ENCODE measurements around the gene RAB33B.
"Not testable (repeated sequence)": the region's sequence is repeated elsewhere in the genome, so short reads cannot be mapped to it uniquely, and the experiment has no call there.

The RAB33B gene

GRCh38 chr4:139454111-139455045, at the start of gene RAB33B:
Gene RAB33B (plus strand): TSS chr4:139454121. CDS start chr4:139454196, 75 bp downstream.
- no peak for DNase-seq

- DNase-seq, result no peak
Observed at GRCh38 chr4:139410312-139410711, 43.6 kb upstream of the RAB33B start.

DNA sequence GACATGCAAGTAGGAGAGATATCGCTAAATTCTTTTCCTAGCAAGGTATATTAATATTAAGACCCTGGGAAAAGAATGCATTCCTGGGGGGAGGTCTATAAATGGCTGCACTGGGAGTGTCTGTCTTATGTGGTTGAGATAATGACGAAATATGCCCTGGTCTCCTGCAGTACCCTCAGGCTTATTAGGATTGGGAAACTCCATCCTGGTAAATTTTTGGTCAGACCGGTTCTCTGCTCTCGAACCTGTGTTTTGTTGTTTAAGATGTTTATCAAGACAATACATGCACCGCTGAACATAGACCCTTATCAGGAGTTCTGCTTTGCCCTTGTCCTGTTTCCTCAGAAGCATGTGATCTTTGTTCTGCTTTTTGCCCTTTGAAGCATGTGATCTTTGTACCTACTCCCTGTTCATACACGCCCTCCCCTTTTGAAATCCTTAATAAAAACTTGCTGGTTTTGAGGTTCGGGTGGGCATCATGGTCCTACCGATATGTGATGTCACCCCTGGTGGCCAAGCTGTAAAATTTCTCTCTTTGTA, 39.2 kb upstream of the RAB33B start:
- not testable (repeated sequence) for DNase-seq

DNA sequence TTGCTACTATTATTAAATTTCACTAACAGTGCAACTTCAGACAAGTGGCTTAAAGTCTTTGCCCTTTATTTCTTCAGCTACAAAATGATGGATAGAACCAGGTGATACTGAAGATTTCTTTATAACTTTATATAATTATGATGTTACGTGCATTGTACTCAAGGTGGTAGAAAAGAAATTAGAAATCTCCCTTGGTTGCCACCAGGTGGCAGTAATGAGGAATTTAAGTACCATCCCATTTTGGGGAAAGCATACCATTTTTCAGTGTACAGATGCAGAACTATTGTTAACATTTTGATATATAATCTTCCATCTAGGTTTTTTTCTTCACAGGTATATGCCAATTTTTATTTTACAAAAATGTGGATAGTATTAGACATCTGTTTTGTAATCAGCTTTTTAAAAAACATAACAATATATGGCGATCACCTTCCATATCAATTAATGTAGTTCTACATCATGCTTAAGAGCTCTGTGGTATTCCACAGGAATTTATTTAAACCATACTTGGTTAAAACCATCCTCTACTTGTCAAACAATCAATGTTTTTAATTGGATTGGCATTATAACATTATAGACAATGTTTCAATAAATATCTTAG, 37.7 kb upstream of the RAB33B start:
- DNase-seq, result no peak

DNA sequence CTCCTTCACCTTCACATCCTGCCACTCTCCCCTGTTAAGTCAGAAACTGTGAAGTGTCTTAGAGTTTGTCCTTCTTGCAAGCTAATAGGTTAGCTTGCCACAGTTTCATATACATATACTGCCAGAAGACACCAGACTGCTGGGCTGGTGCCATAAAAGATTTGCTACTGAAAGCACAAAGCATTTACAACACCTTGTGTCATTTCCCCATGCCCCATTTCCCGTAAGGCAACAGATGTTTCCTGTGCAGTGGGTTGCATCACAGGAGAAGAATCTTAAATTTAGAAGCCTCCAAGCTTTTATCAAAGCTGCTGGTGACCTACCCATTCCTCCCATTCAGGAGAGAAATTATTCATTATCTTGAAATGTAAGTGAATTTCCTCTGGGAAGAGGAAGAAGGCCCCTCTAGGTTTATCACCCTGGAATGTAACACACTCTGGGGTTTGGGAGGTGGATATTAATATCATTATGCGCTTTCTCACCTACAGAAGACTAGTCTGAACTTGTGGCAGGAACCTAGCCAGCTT, 34.5 kb upstream of the RAB33B start:
- no peak for DNase-seq

DNA sequence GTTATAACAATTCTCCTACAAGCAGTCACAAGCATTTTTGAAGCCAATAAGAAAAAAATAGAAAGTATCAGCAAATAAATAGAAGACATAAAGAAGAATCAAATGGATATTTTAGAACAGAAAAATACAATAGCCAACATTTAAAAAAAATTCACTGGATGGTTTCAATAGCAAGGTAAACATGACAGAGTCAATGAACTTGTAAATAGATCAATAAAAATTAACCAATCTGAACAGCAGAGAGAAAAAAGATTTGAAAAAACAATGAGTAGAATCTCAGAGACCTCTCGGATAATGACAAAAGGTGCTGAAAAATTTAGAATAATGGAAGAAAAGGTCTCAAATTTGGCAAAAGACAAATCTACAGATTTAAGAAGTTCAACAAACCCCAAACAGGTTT, 33.3 kb upstream of the RAB33B start:
- no peak for DNase-seq

GRCh38 chr4:139436122-139436521, 17.8 kb upstream of the RAB33B start:
- no peak for DNase-seq

GRCh38 chr4:139438141-139438540, 15.8 kb upstream of the RAB33B start:
- DNase-seq, result no peak

GRCh38 chr4:139441029-139441428, 12.9 kb upstream of the RAB33B start:
- no peak for DNase-seq

- no peak for DNase-seq
Observed at GRCh38 chr4:139443661-139444060, 10.3 kb upstream of the RAB33B start.

DNA sequence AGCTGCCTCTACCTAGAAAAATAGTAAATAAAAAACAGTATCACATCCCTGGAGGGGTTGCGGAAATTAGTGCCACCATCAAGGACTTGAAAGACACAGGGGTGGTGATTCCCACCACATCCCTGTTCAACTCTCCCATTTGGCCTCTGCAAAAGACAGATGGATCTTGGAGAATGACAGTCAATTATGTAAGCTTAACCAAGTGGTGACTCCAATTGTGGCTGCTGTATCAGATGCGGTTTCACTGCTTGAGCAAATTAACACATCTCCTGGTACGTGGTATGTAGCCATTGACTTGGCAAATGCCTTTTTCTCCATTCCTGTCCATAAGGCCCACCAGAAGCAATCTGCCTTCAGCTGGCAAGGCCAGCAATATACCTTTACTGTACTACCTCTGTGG, 9.0 kb upstream of the RAB33B start:
- DNase-seq, result not testable (repeated sequence)

GRCh38 chr4:139447078-139447477, 6.8 kb upstream of the RAB33B start:
- not testable (repeated sequence) for DNase-seq

DNA sequence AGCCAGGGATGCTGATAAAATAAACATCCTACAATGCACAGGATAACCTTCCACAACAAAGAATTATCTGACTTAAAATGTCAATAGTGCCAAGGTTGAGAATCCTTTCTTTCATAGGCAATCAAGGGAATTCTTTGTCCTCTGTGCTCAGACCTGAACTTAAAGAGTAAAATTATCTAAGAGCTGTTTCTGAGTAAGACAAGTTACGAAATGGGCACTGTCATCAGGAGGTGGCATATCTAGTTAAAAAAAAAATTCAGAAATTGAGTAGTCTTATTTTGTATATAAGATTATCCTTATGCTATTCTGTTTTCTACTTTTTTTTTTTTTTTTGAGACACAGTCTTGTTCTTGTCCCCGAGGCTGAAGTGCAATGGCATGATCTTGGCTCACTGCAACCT, 3.3 kb upstream of the RAB33B start:
- DNase-seq, result no peak

DNA sequence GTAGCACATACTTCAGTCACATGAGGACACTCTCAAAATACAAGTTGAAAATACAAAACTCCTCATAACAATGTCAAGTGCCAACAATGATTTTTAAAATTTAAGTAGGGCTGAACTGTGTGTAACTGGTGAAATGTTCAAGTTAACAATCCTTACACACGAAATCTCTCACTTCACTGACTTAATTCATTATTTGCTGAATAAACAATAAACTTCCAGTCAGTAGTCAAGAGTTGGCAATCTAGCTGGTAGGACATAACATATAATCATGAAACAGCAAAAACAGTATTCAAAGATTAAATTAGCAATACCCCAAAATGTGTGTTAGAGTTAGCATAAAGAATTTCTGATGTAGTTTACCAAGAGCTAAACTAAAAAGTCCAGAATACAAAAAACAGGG, 1.9 kb upstream of the RAB33B start:
- DNase-seq, result no peak

DNA sequence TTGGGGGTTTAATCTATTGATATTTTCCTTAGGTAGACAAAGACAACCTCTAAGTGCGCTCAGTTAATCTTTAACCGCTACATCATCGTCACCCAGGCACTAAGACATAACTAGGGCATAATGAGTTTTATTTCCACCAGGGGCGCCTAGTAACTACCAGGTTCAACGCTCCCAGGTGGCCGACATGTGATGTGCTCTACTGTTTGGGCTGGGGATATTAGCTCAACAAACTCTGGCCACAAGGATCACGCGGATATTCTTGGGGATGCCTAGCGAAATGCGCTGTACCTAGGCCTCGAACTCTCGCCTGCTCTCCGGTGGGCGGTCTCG, 915 bp upstream of the RAB33B start:
- DNase-seq, result no peak

- peak; percentile 96 for DNase-seq
Observed at GRCh38 chr4:139453371-139454110, 380 bp upstream of the RAB33B start.

- no peak for DNase-seq
Observed at GRCh38 chr4:139455126-139455538, 1.2 kb downstream of the RAB33B start.

DNA sequence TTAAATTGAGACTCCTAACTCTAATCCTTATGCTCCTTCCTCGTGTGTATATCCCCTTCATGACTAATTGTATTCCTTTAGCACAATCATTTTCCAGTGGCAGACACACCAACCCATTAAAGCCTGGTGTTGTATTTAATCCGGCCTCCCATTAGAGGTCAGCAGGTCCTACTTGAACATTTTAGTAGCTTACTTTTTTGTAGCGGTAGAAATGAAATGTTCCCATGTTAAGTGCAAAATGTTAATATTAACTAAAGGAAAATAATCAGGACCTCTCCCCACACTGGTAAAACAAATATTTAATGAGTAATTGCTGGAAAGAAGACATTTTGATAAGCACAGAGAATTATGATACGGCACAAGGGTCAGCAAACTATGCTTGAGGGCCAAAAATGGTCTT, 3.4 kb downstream of the RAB33B start:
- no peak for DNase-seq

GRCh38 chr4:139458543-139458942, 4.6 kb downstream of the RAB33B start:
- no peak for DNase-seq

GRCh38 chr4:139458999-139459398, 5.1 kb downstream of the RAB33B start:
- no peak for DNase-seq

DNA sequence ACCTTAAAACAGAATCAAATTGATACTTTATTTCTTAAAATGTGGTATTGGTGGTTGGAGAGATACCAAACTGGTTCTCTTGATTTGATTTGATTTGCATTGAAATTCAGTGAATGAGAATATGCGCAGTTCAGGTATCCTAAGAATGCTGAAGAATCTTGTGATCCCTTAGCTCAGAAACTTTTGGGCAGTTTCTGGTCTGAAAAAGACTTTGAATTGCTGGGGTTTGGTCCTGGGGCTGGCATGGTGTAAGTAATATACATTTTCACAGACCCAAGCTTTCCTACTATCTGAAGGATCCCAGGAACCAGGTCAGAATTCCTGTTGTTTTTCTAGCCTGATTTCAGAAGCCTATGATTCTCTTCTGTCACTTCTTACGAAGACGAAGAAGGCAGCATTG, 6.6 kb downstream of the RAB33B start:
- no peak for DNase-seq

- DNase-seq, result no peak
Observed at GRCh38 chr4:139461022-139461628, 7.2 kb downstream of the RAB33B start.

DNA sequence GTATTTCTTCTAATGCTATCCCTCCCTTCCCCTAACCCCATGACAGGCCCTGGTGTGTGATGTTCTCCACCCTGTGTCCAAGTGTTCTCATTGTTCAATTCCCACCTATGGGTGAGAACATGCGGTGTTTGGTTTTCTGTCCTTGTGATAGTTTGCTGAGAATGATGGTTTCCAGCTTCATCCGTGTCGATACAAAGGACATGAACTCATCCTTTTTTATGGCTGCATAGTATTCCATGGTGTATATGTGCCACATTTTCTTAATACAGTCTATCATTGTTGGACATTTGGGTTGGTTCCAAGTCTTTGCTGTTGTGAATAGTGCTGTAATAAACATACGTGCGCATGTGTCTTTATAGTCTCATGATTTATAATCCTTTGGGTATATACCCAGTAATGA, 10.6 kb downstream of the RAB33B start:
- DNase-seq, result not testable (repeated sequence)
